HEK293 (cell line): Measurements from ENCODE around the gene GPAM.

Source experiments
- CTCF ChIA-PET: fragments of 350-600 bp; formaldehyde crosslinking; extraction: SDS; loops from one replicate; lab custom pipeline; 2021; ENCODE audit warnings: antibody characterized with exemption; lab: Yijun Ruan, JAX
- POLR2A ChIA-PET: fragments of 300-600 bp; formaldehyde crosslinking; extraction: SDS; loops from one replicate; lab custom pipeline; 2020; ENCODE audit warnings: antibody characterized with exemption, inconsistent platforms; lab: Yijun Ruan, JAX
- H3K27ac ChIP-seq: fragments of 200-500 bp; sonication (Bioruptor generic); 2 replicates; pipeline ENCODE4 v1.5.1; 2014; ENCODE audit warnings: low read depth, low read length, control low read depth, inconsistent platforms; ENCODE audit errors: extremely low read depth
- H3K36me3 ChIP-seq, 2 experiments: fragments of 200-500 bp in 1 of 2; sonication (Bioruptor generic) in 1 of 2; 1 replicate in 1 of 2; 2 replicates in 1 of 2; pipeline ENCODE4 v1.5.1; 2014 to 2017; ENCODE audit warnings: inconsistent platforms in 2 of 2, low read length in 2 of 2; ENCODE audit not compliant: control insufficient read depth in 2 of 2, insufficient read depth in 1 of 2
- H3K4me1 ChIP-seq: fragments of 200-500 bp; sonication (Bioruptor generic); 2 replicates; pipeline ENCODE4 v1.5.1; 2014; ENCODE audit warnings: mild to moderate bottlenecking, low read length, inconsistent platforms; ENCODE audit not compliant: control insufficient read depth, insufficient read depth
- H3K4me3 ChIP-seq: 2 replicates; pipeline ENCODE4 v1.5.1; 2011; ENCODE audit warnings: low read depth, mild to moderate bottlenecking, control low read depth, low read length, moderate library complexity
- H3K9me3 ChIP-seq: fragments of 200-500 bp; sonication (Bioruptor generic); 2 replicates; pipeline ENCODE4 v1.5.1; 2014; ENCODE audit warnings: low read depth, low read length, inconsistent platforms; ENCODE audit not compliant: control insufficient read depth, insufficient read depth
- GLIS1 ChIP-seq: fragments of 450-650 bp; formaldehyde crosslinking; IDR thresholded peaks from 2 replicates; pipeline ENCODE4 v1.5.1; 2016; ENCODE audit warnings: missing biosample characterization, missing genetic modification characterization
- KLF1 ChIP-seq: fragments of 450-650 bp; formaldehyde crosslinking; IDR thresholded peaks from 2 replicates; pipeline ENCODE4 v1.5.1; 2016; ENCODE audit warnings: missing biosample characterization, missing genetic modification characterization
- KLF7 ChIP-seq: fragments of 450-650 bp; formaldehyde crosslinking; IDR thresholded peaks from 2 replicates; pipeline ENCODE4 v1.5.1; 2016; ENCODE audit warnings: missing biosample characterization, missing genetic modification characterization, borderline replicate concordance
- KLF9 ChIP-seq: fragments of 450-650 bp; formaldehyde crosslinking; IDR thresholded peaks from 2 replicates; pipeline ENCODE4 v1.5.1; 2016; ENCODE audit warnings: missing biosample characterization, missing genetic modification characterization, low read depth
- OSR2 ChIP-seq: fragments of 450-650 bp; formaldehyde crosslinking; IDR thresholded peaks from 2 replicates; pipeline ENCODE4 v1.5.1; 2016; ENCODE audit warnings: missing biosample characterization, missing genetic modification characterization
- SCRT2 ChIP-seq: fragments of 450-650 bp; formaldehyde crosslinking; IDR thresholded peaks from 2 replicates; pipeline ENCODE4 v1.5.1; 2016; ENCODE audit warnings: missing biosample characterization, missing genetic modification characterization
- SP3 ChIP-seq: fragments of 450-650 bp; formaldehyde crosslinking; IDR thresholded peaks from 2 replicates; pipeline ENCODE4 v1.5.1; 2016; ENCODE audit warnings: missing biosample characterization, missing genetic modification characterization
- TCF7L2 ChIP-seq: IDR thresholded peaks from 2 replicates; pipeline ENCODE4 v1.6.1; 2011; ENCODE audit warnings: low read depth, mild to moderate bottlenecking, inconsistent platforms, low read length, moderate library complexity, borderline replicate concordance
- ZNF10 ChIP-seq: fragments of 450-650 bp; formaldehyde crosslinking; IDR thresholded peaks from 2 replicates; pipeline ENCODE4 v1.5.1; 2017; ENCODE audit warnings: missing biosample characterization, missing genetic modification characterization
- ZNF202 ChIP-seq: fragments of 450-650 bp; formaldehyde crosslinking; IDR thresholded peaks from 2 replicates; pipeline ENCODE4 v1.5.1; 2016; ENCODE audit warnings: missing biosample characterization, missing genetic modification characterization, borderline replicate concordance
- ZNF211 ChIP-seq: fragments of 450-650 bp; formaldehyde crosslinking; IDR thresholded peaks from 2 replicates; pipeline ENCODE4 v1.5.1; 2016; ENCODE audit warnings: low read depth, missing biosample characterization, missing genetic modification characterization
- ZNF24 ChIP-seq: fragments of 450-650 bp; formaldehyde crosslinking; IDR thresholded peaks from 2 replicates; pipeline ENCODE4 v1.5.1; 2016; ENCODE audit warnings: missing biosample characterization, missing genetic modification characterization
- ZNF350 ChIP-seq: fragments of 450-650 bp; formaldehyde crosslinking; IDR thresholded peaks from 2 replicates; pipeline ENCODE4 v1.5.0; 2017; ENCODE audit warnings: missing biosample characterization, mild to moderate bottlenecking, missing genetic modification characterization
- ZNF404 ChIP-seq: fragments of 450-650 bp; formaldehyde crosslinking; IDR thresholded peaks from 2 replicates; pipeline ENCODE4 v1.5.1; 2017; ENCODE audit warnings: missing biosample characterization, missing genetic modification characterization
- ZNF510 ChIP-seq: fragments of 450-650 bp; formaldehyde crosslinking; IDR thresholded peaks from 2 replicates; pipeline ENCODE4 v1.5.1; 2018; ENCODE audit warnings: mild to moderate bottlenecking, missing genetic modification characterization, missing biosample characterization; ENCODE audit not compliant: insufficient replicate concordance
- ZNF555 ChIP-seq: fragments of 450-650 bp; formaldehyde crosslinking; conservative IDR thresholded peaks from 2 replicates; pipeline ENCODE4 v1.5.1; 2017; ENCODE audit warnings: missing biosample characterization, mild to moderate bottlenecking, missing genetic modification characterization, inconsistent platforms
- ZNF600 ChIP-seq: fragments of 450-650 bp; formaldehyde crosslinking; IDR thresholded peaks from 2 replicates; pipeline ENCODE4 v1.5.1; 2016; ENCODE audit warnings: missing biosample characterization, missing genetic modification characterization
- ZNF654 ChIP-seq: fragments of 450-650 bp; formaldehyde crosslinking; IDR thresholded peaks from 2 replicates; pipeline ENCODE4 v1.5.1; 2016; ENCODE audit warnings: low read depth, missing biosample characterization, missing genetic modification characterization
- ZNF660 ChIP-seq: fragments of 450-650 bp; IDR thresholded peaks from 2 replicates; pipeline ENCODE4 v1.5.1; 2018; ENCODE audit warnings: missing biosample characterization, mild to moderate bottlenecking, missing genetic modification characterization
- ZNF670 ChIP-seq: fragments of 450-650 bp; formaldehyde crosslinking; IDR thresholded peaks from 2 replicates; pipeline ENCODE4 v1.5.1; 2016; ENCODE audit warnings: missing biosample characterization, missing genetic modification characterization, low read depth
- ZNF692 ChIP-seq: fragments of 450-650 bp; formaldehyde crosslinking; IDR thresholded peaks from 2 replicates; pipeline ENCODE4 v1.5.1; 2016; ENCODE audit warnings: missing biosample characterization, missing genetic modification characterization
- ZNF76 ChIP-seq: fragments of 450-650 bp; formaldehyde crosslinking; IDR thresholded peaks from 2 replicates; pipeline ENCODE4; 2016; ENCODE audit warnings: low read depth, missing biosample characterization, missing genetic modification characterization, borderline replicate concordance
- ZNF837 ChIP-seq: fragments of 450-650 bp; formaldehyde crosslinking; IDR thresholded peaks from 2 replicates; pipeline ENCODE4 v1.5.1; 2016; ENCODE audit warnings: missing biosample characterization, missing genetic modification characterization
- ZSCAN16 ChIP-seq: fragments of 450-650 bp; formaldehyde crosslinking; IDR thresholded peaks from 2 replicates; pipeline ENCODE4 v1.5.1; 2016; ENCODE audit warnings: missing biosample characterization, missing genetic modification characterization
- TF ChIP-seq, protein P1 (sequence below): fragments of 450-650 bp; formaldehyde crosslinking; IDR thresholded peaks from 2 replicates; pipeline ENCODE4 v1.5.1; 2016; ENCODE audit warnings: missing biosample characterization, missing genetic modification characterization
- TF ChIP-seq, protein P2 (sequence below): fragments of 450-650 bp; formaldehyde crosslinking; IDR thresholded peaks from 2 replicates; pipeline ENCODE4 v1.5.1; 2016; ENCODE audit warnings: missing biosample characterization, missing genetic modification characterization
- TF ChIP-seq, protein P3 (sequence below): fragments of 450-650 bp; formaldehyde crosslinking; IDR thresholded peaks from 2 replicates; pipeline ENCODE4 v1.5.1; 2016; ENCODE audit warnings: missing biosample characterization, missing genetic modification characterization

Gene GPAM

DNA sequence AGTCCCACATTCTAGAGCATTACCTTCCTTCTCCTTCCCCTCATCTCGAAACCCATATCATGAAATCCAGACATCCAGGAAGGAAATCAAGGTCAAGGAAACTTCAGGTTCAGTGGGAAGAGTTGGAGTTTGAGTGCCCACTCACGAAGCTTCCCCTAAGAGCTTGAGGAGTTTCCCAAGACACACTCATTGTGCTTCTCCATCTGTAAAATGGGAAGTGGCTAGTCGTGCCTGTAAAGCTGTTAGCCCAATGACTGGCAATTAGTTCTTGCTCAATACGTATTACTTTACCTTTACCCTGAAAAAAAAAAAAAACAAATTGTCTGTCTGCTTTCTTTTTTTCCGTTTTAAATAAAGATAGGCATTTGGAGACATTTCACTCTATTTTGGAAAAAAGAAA is 42.3 kb downstream of the GPAM start:
- TF ChIP-seq TCF7L2 (no peak), ZNF202 (no peak), ZNF350 (tag by site-specific recombination) (no peak), ZNF837 (tag by site-specific recombination) (no peak), SCRT2 (tag by site-specific recombination) (no peak), ZNF510 (tag by site-specific recombination) (no peak), ZNF555 (tag by site-specific recombination) (no peak), ZNF660 (tag by site-specific recombination) (no peak), ZNF692 (tag by site-specific recombination) (no peak), ZNF10 (no peak), ZNF76 (no peak), ZNF24 (tag by site-specific recombination) (no peak), OSR2 (tag by site-specific recombination) (no peak), ZNF404 (tag by site-specific recombination) (no peak), ZNF211 (tag by site-specific recombination) (no peak), ZSCAN16 (tag by site-specific recombination) (no peak), ZNF670 (tag by site-specific recombination) (no peak)
- TF ChIP-seq, protein P1, sequence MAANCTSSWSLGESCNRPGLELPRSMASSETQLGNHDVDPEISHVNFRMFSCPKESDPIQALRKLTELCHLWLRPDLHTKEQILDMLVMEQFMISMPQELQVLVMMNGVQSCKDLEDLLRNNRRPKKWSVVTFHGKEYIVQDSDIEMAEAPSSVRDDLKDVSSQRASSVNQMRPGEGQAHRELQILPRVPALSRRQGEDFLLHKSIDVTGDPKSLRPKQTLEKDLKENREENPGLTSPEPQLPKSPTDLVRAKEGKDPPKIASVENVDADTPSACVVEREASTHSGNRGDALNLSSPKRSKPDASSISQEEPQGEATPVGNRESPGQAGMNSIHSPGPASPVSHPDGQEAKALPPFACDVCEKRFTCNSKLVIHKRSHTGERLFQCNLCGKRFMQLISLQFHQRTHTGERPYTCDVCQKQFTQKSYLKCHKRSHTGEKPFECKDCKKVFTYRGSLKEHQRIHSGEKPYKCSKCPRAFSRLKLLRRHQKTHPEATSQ (tag by site-specific recombination) = no peak
- TF ChIP-seq, protein P2, sequence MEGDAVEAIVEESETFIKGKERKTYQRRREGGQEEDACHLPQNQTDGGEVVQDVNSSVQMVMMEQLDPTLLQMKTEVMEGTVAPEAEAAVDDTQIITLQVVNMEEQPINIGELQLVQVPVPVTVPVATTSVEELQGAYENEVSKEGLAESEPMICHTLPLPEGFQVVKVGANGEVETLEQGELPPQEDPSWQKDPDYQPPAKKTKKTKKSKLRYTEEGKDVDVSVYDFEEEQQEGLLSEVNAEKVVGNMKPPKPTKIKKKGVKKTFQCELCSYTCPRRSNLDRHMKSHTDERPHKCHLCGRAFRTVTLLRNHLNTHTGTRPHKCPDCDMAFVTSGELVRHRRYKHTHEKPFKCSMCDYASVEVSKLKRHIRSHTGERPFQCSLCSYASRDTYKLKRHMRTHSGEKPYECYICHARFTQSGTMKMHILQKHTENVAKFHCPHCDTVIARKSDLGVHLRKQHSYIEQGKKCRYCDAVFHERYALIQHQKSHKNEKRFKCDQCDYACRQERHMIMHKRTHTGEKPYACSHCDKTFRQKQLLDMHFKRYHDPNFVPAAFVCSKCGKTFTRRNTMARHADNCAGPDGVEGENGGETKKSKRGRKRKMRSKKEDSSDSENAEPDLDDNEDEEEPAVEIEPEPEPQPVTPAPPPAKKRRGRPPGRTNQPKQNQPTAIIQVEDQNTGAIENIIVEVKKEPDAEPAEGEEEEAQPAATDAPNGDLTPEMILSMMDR (tag by site-specific recombination) = no peak
- no peak overlapping the region for H3K4me3 ChIP-seq
- POLR2A ChIA-PET = no interaction called here
- no peaks in the 10 kb centered on the region for H3K36me3 ChIP-seq
- no peaks in the 10 kb centered on the region for H3K9me3 ChIP-seq
- no peak overlapping the region for H3K27ac ChIP-seq
- CTCF ChIA-PET = interaction anchor here (0.6 to 2.2 kb wide), 15 partner anchors 16 to 1245 kb away, joined by 3 to 6 read pairs (median 3); no protein-coding TSS in a partner anchor
- no peaks in the 10 kb centered on the region for H3K4me1 ChIP-seq

GRCh38 chr10:112140110-112140970 is 43.2 kb downstream of the GPAM start:
- no peak overlapping the region for H3K27ac ChIP-seq
- ChIA-PET CTCF (interaction anchor here (0.5 to 4.5 kb wide), 31 partner anchors 10 to 1246 kb away, joined by 3 to 60 read pairs (median 3); no protein-coding TSS in a partner anchor), POLR2A (interaction anchor here (0.6 kb wide), 1 partner anchor 1929 kb away, joined by 6 read pairs; no protein-coding TSS in a partner anchor)
- H3K36me3 ChIP-seq = no peaks in the 10 kb centered on the region
- no peak overlapping the region for H3K4me3 ChIP-seq
- no peaks in the 10 kb centered on the region for H3K9me3 ChIP-seq
- no peaks in the 10 kb centered on the region for H3K4me1 ChIP-seq
- TF ChIP-seq, protein P2 (tag by site-specific recombination) = peak; percentile 84
- TF ChIP-seq ZNF654 (tag by site-specific recombination) = peak; percentile 94
- peak; percentile 49; the same call in 1 of the 2 replicates for TF ChIP-seq SP3
- no peak for TF ChIP-seq ZNF837 (tag by site-specific recombination)
- TF ChIP-seq, protein P3, sequence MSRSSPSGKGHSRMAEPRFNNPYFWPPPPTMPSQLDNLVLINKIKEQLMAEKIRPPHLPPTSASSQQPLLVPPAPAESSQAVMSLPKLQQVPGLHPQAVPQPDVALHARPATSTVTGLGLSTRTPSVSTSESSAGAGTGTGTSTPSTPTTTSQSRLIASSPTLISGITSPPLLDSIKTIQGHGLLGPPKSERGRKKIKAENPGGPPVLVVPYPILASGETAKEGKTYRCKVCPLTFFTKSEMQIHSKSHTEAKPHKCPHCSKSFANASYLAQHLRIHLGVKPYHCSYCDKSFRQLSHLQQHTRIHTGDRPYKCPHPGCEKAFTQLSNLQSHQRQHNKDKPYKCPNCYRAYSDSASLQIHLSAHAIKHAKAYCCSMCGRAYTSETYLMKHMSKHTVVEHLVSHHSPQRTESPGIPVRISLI (tag by site-specific recombination) = 0 out of 2 replicates have a peak, but pooled peaks have one; percentile 45
- peak; percentile 36; the same call in 1 of the 2 replicates for TF ChIP-seq GLIS1 (tag by site-specific recombination)
- TF ChIP-seq KLF1 (tag by site-specific recombination) = peak; percentile 71
- TF ChIP-seq KLF7 = peak; percentile 85; the same call in 1 of the 2 replicates
- TF ChIP-seq ZNF600 = no peak
- peak; percentile 65; the same call in 1 of the 2 replicates for TF ChIP-seq KLF9 (tag by site-specific recombination)
